ENCODE results near the gene RAG1.
A peak's percentile ranks its signal among the peaks of the same experiment; 100 is the strongest.

The RAG1 gene

GRCh38 chr11:36578458-36578857, 10.7 kb downstream of the RAG1 start:
- H3K79me2 ChIP-seq (ENCODE audit: insufficient read depth, low read length), result no peaks in the 10 kb centered on the region
- peaks cover 11% of the 10 kb centered on the region; the same call in 1 of the 2 replicates for H3K9me3 ChIP-seq (ENCODE audit: insufficient read depth, low read depth, low read length)
- no peak overlapping the region for H3K4me2 ChIP-seq (ENCODE audit: low read depth, low read length, poor library complexity, severe bottlenecking)
- H3K9ac ChIP-seq (ENCODE audit: low read depth, low read length, poor library complexity, severe bottlenecking), result no peak overlapping the region
- TF ChIP-seq EZH2phosphoT487 (IDR thresholded peaks at IDR 0.05; ENCODE audit: borderline replicate concordance), result no peak
- TF ChIP-seq CTCF (conservative IDR thresholded peaks at IDR 0.05; ENCODE audit: low read length), result no peak
- no peaks in the 10 kb centered on the region for H3F3A ChIP-seq (ENCODE audit: low read depth)
- no peaks in the 10 kb centered on the region for H3K36me3 ChIP-seq (ENCODE audit: insufficient read depth, low read length)
- no peak overlapping the region for H3K4me3 ChIP-seq (ENCODE audit: low read length, poor library complexity, severe bottlenecking)
- no peak overlapping the region for H2AFZ ChIP-seq (ENCODE audit: low read length)
- H3K9me2 ChIP-seq (replicated peaks; ENCODE audit: low read depth, low read length), result no peaks in the 10 kb centered on the region
- H3K4me1 ChIP-seq (ENCODE audit: insufficient read depth, low read length, poor library complexity, severe bottlenecking), result no peaks in the 10 kb centered on the region
- no peaks in the 10 kb centered on the region for H3K27me3 ChIP-seq (ENCODE audit: insufficient read depth, low read length, poor library complexity, severe bottlenecking)
- H4K20me1 ChIP-seq (ENCODE audit: insufficient read depth, low read length, poor library complexity, severe bottlenecking), result no peaks in the 10 kb centered on the region

- no peak overlapping the region for H3K4me2 ChIP-seq (ENCODE audit: low read depth, low read length, poor library complexity, severe bottlenecking)
- no peak overlapping the region for H3K4me3 ChIP-seq (ENCODE audit: low read length, poor library complexity, severe bottlenecking)
- no peaks in the 10 kb centered on the region for H3K79me2 ChIP-seq (ENCODE audit: insufficient read depth, low read length)
- no peaks in the 10 kb centered on the region for H3K4me1 ChIP-seq (ENCODE audit: insufficient read depth, low read length, poor library complexity, severe bottlenecking)
- no peaks in the 10 kb centered on the region for H3F3A ChIP-seq (ENCODE audit: low read depth)
- no peak overlapping the region for H3K9ac ChIP-seq (ENCODE audit: low read depth, low read length, poor library complexity, severe bottlenecking)
- peaks cover 11% of the 10 kb centered on the region; the same call in 1 of the 2 replicates for H3K9me3 ChIP-seq (ENCODE audit: insufficient read depth, low read depth, low read length)
- no peaks in the 10 kb centered on the region for H3K36me3 ChIP-seq (ENCODE audit: insufficient read depth, low read length)
- no peaks in the 10 kb centered on the region for H4K20me1 ChIP-seq (ENCODE audit: insufficient read depth, low read length, poor library complexity, severe bottlenecking)
- no peak overlapping the region for H2AFZ ChIP-seq (ENCODE audit: low read length)
- TF ChIP-seq CTCF (conservative IDR thresholded peaks at IDR 0.05; ENCODE audit: low read length), result no peak
- TF ChIP-seq EZH2phosphoT487 (IDR thresholded peaks at IDR 0.05; ENCODE audit: borderline replicate concordance), result no peak
- H3K27me3 ChIP-seq (ENCODE audit: insufficient read depth, low read length, poor library complexity, severe bottlenecking), result no peaks in the 10 kb centered on the region
- no peaks in the 10 kb centered on the region for H3K9me2 ChIP-seq (replicated peaks; ENCODE audit: low read depth, low read length)
Observed at GRCh38 chr11:36581536-36581935, 13.7 kb downstream of the RAG1 start.

GRCh38 chr11:36583667-36584066, 15.9 kb downstream of the RAG1 start:
- Histone ChIP-seq H3K79me2 (ENCODE audit: insufficient read depth, low read length) (no peaks in the 10 kb centered on the region), H3K4me3 (ENCODE audit: low read length, poor library complexity, severe bottlenecking) (no peak overlapping the region), H4K20me1 (ENCODE audit: insufficient read depth, low read length, poor library complexity, severe bottlenecking) (no peaks in the 10 kb centered on the region), H3F3A (ENCODE audit: low read depth) (no peaks in the 10 kb centered on the region), H3K9me2 (replicated peaks; ENCODE audit: low read depth, low read length) (no peaks in the 10 kb centered on the region), H3K4me1 (ENCODE audit: insufficient read depth, low read length, poor library complexity, severe bottlenecking) (no peaks in the 10 kb centered on the region), H3K36me3 (ENCODE audit: insufficient read depth, low read length) (no peaks in the 10 kb centered on the region), H3K9ac (ENCODE audit: low read depth, low read length, poor library complexity, severe bottlenecking) (no peak overlapping the region), H3K4me2 (ENCODE audit: low read depth, low read length, poor library complexity, severe bottlenecking) (no peak overlapping the region), H3K27me3 (ENCODE audit: insufficient read depth, low read length, poor library complexity, severe bottlenecking) (no peaks in the 10 kb centered on the region), H3K9me3 (ENCODE audit: insufficient read depth, low read depth, low read length) (peaks cover 11% of the 10 kb centered on the region; the same call in 1 of the 2 replicates), H2AFZ (ENCODE audit: low read length) (no peak overlapping the region)
- no peak for TF ChIP-seq EZH2phosphoT487 (IDR thresholded peaks at IDR 0.05; ENCODE audit: borderline replicate concordance)
- peak; percentile 32; the same call in 1 of the 2 replicates for TF ChIP-seq CTCF (conservative IDR thresholded peaks at IDR 0.05; ENCODE audit: low read length)
